GM10266 (cell line): ENCODE measurements around the gene UBE2E2.
"Not testable (repeated sequence)": the region's sequence is repeated elsewhere in the genome, so short reads cannot be mapped to it uniquely, and the experiment has no call there.

ENCODE experiments used
- DNase-seq: peaks from one replicate; pipeline ENCODE4 v3.0.0; 2012; ENCODE audit errors: extremely low spot score
- TF ChIP-seq, protein P1 (sequence below): IDR thresholded peaks from 2 replicates; pipeline ENCODE4 v1.5.1; 2012; ENCODE audit warnings: mild to moderate bottlenecking, low read depth; ENCODE audit not compliant: control insufficient read depth, insufficient read depth; ENCODE audit errors: missing control alignments

UBE2E2 gene

DNA sequence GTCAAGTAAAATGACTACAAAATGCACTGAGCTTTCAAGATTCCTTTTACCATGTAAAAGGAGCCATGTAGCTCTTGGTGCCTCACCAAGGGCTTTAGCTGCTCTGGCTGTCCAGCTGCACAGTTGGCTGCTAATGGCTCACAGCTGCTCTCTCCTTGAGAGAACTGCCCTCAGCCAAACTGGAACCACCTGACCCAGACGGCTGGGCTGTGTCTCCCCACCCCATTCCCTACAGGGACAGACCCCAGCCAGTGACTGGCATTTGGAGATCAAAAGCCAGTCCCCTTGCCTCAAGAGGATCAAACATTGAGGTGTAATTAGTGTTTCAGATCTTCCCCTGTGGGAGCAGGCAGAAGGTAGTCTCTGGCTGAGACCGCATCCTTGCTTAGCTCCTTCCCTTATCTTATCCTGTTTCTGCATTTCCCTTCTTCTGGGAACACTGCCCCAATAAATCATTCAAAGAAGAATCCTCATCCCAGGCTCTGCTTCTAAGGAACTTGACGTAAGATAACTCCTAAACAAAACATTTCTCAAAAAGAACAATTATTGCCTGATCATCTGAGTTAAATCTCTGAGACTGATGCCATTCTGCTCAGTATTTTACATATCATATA, 28.6 kb upstream of the UBE2E2 start:
- no peak for DNase-seq
- TF ChIP-seq, protein P1, sequence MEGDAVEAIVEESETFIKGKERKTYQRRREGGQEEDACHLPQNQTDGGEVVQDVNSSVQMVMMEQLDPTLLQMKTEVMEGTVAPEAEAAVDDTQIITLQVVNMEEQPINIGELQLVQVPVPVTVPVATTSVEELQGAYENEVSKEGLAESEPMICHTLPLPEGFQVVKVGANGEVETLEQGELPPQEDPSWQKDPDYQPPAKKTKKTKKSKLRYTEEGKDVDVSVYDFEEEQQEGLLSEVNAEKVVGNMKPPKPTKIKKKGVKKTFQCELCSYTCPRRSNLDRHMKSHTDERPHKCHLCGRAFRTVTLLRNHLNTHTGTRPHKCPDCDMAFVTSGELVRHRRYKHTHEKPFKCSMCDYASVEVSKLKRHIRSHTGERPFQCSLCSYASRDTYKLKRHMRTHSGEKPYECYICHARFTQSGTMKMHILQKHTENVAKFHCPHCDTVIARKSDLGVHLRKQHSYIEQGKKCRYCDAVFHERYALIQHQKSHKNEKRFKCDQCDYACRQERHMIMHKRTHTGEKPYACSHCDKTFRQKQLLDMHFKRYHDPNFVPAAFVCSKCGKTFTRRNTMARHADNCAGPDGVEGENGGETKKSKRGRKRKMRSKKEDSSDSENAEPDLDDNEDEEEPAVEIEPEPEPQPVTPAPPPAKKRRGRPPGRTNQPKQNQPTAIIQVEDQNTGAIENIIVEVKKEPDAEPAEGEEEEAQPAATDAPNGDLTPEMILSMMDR, result no peak

DNA sequence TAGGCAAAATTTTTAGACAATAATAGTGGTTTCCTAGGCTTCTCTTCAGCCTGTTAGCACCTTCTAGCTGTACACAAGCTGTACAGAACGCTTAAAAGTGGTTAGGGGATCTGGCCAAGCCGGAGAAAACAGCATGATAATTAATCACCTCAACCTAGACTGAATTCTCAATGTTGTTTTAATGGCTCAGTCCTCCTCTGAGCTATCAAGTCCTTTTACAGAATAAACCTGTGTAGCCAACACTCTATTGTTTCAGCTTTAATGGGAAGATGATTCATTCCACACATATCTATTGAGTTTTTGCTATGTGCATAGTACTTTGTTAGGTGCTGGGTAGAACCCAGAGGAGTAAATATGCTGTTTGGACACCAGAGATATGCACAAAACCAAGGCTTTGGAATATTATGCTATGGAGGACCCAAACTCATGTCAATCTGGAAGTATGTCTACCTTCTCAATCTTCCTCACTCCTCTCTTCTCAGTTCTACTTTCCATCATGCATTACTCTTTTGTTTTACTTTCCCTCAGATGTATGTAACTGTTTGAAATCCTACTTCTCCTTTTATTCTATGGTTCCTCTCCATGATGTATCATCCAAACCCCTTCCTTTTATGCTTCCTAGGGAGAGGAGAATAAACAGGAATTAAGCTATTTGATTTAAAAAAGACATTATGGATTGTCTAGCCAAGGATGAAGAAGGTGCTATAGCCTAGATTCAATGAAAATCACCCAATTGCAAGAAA, 27.6 kb upstream of the UBE2E2 start:
- TF ChIP-seq, protein P1, result no peak

DNA sequence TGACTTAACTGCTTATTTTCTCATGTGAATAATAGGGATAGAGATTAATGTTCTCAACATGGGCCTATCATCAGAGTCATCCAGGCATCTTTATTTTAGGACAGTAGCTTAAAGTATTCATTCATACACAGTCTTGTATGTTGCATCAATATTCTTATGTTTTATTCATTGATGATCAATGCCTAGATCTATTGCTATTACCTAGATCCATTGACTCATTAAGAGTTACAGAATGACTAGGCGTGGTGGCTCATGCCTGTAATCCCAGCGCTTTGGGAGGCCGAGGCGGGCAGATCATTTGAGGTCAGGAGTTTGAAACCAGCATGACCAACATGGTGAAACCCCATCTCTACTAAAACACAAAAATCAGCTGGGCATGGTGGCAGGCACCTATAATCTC, 26.3 kb upstream of the UBE2E2 start:
- not testable (repeated sequence) for DNase-seq

More for the DNA sequence above, 27.6 kb upstream of the UBE2E2 start:
- DNase-seq, result no peak

DNA sequence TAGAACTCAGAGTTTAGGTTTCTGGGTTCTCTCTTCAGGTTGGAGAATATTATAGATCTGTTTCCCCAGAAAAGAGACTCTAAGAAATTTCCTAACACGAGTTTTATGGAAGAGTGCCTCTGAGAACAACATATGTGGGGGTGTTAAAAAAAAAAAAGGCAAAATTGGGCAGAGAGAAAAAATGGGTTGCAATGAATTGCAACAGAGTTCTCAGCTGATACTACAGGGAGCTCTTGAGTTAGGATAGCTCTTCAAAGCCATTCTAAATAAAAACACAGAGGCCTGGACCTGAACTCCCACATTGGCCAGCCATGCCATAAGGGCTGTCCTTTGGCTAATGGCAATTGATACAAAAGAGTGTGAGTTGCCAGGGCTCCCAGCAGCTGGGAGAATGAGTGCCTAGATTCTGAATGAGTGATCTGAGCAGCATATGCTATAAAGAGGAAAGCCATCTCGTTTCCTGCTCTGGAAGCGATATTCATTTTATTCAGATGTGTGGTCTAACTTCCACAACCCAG, 20.1 kb upstream of the UBE2E2 start:
- TF ChIP-seq, protein P1, result no peak
- no peak for DNase-seq

DNA sequence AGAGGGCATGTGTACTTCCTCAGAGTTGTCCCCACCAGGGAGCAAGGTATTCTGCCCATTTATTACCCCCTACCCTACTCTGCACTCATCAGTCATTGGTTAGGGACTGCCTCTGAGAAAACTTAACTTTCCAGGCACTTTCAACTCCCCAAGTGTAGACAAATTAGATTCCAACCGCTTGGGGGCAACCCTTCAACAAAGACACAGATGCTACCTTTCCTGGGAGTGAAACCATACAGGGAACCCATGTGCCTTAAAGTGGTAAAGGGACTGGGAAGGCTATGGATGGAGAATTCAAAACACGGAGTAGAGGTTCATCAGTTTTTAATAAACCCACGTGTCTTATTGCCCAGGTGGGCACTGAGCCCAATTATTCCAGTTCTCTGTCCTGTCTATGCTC, 19.4 kb upstream of the UBE2E2 start:
- TF ChIP-seq, protein P1, result no peak
- DNase-seq, result no peak

DNA sequence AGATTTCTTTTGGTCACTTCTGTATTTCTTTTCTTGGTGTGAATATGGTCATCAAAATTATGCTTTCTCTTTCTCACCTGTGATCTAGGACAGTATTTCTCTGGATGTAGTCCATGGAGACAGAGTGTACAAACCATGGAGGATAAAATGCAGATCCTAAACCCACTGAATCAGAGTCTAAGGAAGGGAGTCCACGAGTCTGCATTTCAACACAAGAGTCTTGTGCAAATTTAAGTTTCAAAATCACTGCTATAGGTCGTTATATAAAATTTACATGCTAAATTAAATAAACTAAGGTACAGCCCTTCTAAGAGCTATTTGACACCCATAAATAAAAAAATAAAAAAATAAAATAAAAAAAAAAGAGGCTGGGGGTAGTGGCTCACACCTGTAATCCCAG, 17.3 kb upstream of the UBE2E2 start:
- TF ChIP-seq, protein P1, result no peak
- DNase-seq, result no peak

DNA sequence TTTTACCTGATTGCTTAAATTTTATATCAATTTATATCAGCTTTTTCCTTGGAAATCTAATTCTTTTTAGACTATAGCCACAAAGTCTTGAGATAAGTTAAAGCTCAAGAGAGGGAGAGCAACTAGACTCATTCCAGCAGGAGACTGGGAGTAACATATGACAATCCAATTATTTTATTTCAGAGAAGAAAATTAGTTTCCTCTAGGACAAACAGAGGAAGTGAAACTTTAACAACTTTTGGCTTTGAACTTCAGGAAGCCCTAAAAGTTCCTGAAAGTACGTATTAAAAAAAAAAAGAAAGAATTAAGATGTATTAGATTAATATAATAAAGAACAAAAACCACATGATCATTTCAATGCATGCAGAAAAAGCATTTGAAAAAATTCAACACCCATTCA, 13.9 kb upstream of the UBE2E2 start:
- TF ChIP-seq, protein P1, result no peak
- DNase-seq, result no peak
